NOMO-1 treated with dmso at 0.1 percent for 144 hours (cell line): Measurements from ENCODE around the gene TMEM128.
"Not testable (repeated sequence)": the region's sequence is repeated elsewhere in the genome, so short reads cannot be mapped to it uniquely, and the experiment has no call there.

Experiments used
- DNase-seq: peaks from one replicate; lab custom pipeline; 2025; ENCODE audit not compliant: unreplicated experiment; lab: John Stamatoyannopoulos, UW

TMEM128 gene

DNA sequence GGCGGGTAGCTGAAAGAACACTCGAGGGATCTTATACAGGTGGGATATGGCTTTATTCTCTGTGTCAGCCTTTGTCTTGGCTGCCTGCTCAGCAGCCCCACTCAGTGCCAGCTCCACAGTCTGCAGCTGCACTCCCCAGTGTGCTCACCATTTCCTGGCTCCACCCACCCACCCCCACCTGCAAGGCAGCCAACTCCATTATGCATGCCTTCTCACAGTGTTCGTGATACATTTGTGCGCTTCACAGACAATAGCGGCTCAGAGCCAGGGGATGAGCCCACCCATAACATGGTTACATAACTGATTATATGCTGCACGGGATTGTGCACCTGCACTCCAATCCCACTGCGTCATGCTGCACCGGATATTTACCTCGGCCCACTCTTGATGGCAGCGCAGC, 8.8 kb upstream of the TMEM128 start:
- DNase-seq: no peak

DNA sequence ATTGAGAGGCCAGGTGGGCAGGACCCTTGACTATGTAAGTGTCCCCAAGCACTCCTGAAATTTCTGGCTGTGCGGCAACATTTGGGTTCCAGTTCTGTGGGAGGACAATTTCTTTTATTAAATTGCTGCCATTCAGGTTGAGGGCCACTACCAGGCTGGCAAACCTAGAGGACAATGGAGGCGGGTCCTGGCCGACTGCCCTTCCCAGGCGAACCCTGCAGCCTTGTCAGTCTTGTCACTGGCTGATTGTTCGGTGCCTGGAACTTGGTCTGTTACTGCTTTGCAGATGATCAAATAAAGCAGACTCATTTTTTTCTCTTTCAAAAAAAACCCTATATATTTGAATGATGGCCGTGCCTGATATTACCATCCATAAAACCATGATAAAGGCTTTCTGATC, 6.6 kb upstream of the TMEM128 start:
- no peak for DNase-seq

DNA sequence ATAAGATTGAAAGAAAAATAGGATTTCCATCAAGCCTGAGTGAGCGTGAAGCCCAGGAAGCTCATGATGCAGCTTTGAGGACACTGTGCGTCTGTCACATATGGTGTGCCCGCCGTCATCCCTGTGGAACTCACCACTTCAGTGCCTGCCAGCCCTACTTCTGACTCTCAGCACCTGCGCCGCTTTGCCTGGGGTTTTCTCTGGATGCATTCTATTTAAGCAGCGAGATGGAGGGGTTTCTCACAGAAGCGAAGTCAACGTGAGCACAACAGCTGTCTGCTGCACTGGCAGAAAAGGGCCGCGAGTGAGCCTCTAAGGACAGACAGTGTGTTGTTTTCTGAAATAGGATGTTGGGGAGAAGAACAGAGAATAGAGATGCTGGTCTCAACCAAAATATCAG, 6.2 kb upstream of the TMEM128 start:
- DNase-seq: no peak

DNA sequence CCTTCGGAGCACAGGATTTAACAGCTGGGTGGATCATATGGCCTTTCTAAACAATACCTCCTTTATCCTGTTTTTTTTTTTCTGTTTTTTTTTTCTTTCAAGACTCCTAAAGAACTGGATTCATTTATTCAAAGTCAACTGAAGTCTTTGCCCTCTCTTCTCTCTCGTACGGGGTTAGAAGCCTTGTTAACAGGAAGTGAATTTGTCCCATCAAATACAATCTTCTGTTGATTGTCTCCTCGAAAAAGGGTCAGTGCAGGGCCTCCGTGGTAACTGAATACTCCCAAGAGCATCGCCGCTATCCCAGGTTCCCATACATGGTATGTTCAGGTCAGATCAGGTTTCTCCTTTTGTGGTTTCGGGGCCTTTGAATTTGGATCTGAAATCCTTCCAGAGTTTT, 1.8 kb upstream of the TMEM128 start:
- DNase-seq: no peak

DNA sequence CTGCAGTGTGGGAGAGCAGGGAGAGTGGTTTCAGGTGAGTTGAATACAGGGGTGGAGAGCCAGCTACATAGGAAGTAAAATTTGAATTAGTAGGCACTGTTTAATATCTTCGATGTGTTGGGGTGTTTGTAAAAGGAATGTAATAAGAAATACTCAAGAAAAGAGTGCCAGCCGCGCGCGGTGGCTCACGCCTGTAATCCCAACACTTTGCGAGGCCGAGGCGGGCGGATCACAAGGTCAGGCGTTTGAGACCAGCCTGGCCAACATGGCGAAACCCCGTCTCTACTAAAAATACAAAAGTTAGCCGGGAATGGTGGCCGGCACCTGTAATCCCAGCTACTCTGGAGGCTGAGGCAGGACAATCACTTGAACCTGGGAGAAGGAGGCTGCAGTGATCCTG, 1.3 kb upstream of the TMEM128 start:
- DNase-seq: not testable (repeated sequence)

DNA sequence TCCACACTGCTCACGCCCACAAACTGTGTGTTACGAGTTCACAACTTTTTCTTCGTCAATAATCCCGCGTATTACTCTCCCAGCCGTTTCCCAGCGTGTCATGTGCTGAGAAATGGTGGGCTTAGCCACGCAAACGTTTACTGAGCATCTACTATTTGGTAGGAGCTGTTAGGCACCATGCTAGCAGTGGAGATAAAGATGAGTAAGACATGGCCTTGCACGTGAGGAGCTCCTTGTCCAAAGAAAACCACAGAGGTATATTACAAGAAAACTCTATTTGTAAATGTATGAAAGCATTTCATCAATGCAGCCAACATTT, 821 bp upstream of the TMEM128 start:
- DNase-seq: no peak

DNA sequence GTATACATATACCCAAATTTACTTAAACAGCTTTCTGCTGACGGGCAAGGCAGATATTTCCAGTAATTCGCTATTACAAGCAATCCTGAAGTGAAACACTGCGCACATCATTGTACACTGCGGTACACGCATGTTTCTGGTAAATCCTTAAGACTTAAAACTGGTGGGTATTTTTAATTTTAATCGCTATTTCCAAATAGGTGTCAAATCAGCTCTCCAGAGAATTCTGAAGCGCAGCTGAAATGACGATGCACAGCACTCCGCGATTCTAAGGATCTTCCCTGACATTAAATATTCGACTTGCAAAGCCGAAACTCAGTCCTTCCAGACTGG, 361 bp downstream of the TMEM128 start:
- DNase-seq: no peak

DNA sequence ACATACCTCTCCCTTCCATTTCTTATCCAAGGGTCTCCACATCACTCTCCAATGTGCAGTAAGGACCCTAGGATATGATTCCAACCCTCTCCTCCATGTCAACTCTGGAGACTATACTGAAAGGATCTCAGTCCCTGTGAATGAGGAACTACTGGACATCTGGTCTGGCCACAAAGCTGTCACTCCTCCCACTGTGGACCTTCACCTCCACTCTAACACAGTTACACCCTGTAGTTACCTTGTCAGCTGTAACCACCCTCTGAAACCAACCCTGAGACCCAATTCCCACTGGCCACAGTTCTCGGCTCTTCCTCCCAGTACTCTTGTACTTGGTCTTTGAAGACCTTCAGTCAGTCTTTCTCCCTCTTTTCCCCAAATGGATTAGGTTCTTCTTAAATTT, 2.9 kb downstream of the TMEM128 start:
- no peak for DNase-seq

DNA sequence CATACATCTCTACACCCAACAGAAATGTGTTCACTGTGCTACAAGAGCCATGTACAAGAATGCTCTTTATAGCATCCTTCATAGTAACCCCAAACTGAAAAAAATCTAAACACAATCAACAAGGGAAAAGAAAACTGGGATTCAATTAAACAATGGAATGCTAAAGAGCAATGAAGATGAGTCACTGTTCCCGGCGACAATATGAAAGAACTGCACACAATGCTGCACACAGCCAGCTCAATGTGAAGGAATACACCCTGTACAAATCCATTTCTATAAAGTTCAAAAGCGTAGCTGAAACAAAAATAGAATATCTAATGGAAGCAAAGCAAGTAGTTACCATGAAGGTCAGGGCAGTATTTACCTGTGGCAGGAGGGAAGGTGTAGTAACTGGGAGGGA, 8.5 kb downstream of the TMEM128 start:
- not testable (repeated sequence) for DNase-seq

DNA sequence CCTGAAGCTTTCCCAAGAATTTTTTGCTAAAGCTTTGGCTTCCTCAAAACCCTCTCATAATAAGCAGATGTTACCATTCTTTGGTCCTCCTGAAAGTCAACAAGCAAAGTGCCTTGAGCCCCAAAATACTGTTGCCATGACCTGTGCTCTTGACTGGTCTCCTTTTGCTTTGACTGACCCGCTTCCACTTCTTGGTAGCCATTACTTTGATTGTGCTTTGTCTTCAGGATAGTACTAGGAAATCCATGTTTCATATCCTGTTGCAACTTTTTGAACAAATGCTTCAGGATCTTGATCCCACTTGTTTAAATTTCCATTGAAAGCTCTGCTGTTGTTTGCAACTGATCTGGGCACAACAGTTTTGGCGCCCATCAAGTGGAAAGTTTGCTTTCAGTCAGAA, 14.4 kb downstream of the TMEM128 start:
- DNase-seq: no peak

DNA sequence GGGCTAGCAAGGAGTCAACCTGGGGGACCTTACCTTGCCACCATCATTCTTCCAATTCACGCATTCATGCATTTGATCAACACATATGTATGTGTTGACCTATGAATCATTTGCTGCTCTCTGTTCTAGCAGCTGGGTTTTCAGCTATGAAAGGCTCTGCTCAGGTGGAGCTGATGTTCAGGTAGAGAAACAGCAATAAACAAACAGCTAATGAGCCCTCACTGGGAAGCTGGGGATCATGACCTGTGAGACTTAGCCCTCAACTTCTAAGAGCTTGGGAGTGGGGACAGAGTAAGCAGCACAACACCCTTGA, 19.7 kb downstream of the TMEM128 start:
- no peak for DNase-seq

DNA sequence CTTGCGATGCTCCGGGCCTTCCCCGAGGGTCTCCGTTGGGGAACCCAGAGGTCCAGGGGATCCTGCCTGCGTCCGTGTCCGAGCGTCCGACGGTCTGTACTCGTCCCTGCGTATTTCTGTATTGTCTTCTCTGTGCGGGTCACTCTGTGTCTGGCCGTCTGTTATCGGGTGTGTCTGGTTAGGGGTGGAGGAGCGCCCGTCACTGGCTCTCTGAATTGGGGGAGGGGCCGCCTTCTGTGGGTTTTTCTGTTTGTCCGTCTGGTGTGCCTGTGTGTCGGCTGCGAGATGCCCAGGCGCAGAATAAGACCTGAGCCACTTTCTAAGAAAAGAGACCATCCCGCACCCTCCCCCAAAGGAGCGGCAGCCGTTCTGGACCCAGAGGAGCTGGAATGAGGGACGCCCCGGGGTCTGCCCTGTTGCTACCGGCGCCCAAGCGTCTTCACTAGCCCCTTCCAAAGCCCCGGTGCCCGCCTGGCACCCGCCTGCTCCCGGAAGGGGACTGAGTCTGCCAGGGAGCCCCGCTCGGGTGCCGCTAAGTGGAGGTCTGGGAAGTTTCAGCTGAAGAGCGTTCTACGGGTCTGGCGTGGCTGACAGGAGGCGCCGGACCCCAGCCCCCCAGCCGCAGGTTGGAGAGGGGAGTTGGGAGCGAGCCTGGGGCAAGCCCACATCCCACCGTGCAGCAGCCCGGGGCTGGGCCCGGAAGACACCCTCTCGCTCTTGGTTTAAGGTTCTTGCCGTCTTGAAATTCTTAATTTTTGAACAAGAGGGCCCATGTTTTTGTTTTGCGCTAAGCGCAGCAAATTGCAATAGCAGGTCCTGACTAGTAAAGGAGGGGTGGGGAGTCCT, 20.3 kb downstream of the TMEM128 start:
- DNase-seq: no peak

DNA sequence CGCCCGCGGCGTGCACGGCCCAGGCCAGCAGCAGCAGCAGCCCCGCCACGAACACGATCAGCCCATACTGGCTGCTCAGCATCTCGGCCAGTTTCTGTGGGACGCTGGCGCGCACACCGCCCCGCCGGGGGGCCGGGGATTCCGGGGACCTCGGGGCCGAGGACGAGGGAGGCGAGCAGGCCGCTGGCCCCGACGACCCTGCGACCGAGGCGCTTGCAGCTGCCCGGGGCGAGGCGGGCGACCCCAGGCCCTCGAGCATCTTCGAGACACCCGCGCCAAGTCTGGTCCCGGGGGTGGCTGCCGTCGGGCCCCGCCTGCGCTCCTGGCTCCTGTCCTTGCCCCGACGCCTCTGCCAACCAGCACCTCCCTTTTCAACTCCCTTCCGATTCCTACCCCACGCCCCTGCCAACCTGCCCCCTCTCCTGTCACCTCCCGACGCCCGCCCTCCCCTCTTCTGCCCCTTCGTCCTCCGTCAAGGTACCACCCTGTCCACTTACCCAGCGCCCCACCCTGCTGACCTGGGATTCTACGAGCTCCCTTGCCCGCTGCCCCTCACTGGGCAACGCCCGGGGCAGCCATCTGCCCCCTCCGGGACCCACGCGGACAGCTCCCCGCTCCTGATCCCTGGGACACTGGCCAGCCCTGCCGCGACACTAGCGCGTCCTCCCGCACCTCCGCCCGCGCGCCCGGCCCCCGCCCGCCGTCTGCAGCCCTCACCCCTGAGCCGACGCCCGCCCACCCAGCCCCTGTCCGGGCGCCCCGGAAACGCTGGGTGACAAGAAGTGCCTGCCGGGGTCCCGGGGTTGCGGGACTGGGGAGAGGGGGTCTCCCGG, 21.2 kb downstream of the TMEM128 start, which contains the start of gene OTOP1:
OTOP1 (minus strand) TSS at position 324 of the 833 bp plus-strand sequence; CDS start at position 259, 65 bp downstream.
- no peak for DNase-seq

DNA sequence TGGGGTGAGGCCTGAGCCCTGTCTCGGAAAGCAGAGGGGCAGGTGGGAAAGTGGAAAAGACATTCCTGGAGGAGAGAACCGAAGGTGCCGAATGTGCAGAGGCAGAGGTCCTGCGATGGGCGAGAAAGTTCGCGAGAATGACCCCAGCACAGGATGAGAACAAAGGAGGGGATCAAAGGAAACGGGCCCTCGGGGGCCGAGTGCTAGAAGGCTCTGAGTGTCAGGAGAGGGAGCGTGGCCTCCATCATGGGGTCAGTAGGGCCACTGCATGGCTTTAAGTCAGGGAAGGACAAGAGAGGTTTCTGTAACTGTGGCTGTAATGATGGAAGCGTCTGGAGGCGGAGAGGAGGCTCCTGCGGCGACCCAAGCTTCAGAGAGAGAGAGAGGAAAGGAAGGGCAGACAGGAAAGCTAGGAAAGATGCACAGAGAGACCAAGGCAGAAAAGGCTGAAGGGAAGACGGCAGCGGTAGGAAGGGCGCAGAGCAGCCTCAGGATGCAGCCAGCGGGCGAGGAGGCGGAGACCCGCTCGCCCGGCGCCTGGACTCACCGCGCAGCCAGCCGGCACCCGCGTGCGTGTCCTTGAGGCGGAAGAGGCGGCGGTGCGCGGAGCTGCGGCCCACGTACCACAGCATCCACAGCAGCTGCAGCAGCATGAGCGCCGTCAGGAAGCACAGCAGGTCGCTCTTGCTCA, 22.0 kb downstream of the TMEM128 start:
- no peak for DNase-seq

DNA sequence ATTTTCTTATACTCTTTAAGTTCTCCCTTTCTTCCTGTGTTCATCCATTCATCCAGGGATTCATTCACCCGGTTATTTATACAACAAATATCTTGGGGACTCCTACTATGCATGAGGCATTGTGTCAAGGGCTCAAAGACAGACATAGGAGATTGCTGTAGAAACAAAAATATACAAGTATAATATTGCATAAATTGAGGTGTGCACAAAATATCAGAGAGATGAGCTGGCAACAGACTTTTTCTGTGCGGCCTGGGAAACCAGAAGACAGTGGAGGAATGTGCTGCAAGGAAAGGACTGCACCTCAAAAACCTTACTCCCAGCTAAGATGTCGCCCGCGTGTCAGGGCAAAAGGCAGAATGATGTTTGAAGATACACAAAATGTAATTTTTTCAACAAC, 30.9 kb downstream of the TMEM128 start:
- no peak for DNase-seq

DNA sequence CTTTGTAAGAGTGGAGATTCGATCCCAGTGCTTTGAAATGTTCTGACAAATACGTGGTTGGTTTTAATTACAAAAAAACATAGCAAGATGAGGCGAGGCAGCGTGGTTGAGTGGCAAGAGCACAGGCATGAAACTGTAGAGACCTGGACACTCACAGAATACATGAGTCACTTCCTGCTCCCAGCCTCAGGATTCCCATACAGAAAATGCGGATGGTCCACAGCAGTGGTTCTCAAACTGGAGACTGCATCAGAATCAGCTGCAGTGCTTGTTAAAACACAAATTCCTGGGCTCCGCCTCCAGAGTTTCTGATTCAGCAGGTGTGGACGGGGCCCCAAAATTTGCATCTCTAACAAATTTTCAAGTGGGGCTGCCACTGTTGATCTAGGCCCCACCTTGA, 31.4 kb downstream of the TMEM128 start:
- no peak for DNase-seq

DNA sequence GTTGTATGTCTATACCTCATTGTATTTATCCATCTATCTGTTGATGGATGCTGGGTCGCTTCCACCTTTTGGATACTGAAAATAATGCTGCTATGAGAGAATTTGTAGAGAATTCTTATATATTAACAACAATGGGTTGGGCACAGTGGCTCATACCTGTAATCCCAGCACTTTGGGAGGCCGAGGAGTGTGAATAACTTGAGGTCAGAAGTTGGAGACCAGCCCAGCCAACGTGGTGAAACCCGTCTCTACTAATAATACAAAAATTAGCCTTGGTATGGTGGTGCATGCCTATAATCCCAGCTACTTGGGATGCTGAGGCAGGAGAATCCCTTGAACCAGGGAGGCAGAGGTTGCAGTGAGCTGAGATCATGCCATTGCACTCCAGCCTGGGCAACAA, 34.3 kb downstream of the TMEM128 start:
- DNase-seq: not testable (repeated sequence)

DNA sequence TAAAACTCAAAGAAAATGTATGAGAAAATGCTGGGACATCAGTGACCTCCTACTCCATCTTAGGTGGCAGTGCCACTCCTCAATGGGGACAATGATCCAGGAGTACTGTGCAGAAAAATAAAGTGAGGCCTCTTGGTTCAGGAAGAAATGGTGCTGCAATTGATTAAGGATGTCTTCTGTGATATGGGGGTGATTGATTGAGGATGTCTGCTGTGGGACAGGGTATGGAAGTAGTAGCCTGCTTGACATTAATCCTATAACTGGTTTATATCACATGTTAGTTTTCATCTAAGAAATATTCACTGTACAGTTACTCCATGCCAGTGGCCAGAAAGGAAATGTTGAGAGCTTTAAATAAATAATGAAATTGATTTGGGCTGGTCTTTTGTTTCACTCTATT, 41.8 kb downstream of the TMEM128 start:
- no peak for DNase-seq

DNA sequence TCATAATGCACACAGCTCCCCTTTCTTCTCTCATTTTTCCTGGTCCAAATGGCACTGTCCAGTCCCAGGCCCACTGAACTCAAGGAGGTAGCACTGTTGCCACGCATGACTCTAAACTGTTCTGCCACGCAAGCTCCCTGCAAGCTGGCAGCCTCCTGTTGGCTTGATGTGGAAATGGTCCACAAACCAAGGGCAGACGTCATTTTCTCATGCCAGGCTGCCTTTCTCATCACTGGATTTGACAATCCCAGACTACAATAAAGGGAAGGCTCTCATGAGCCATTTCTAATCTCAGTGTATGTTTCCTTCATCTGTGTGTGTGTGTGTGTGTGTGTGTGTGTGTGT, 43.6 kb downstream of the TMEM128 start:
- no peak for DNase-seq

DNA sequence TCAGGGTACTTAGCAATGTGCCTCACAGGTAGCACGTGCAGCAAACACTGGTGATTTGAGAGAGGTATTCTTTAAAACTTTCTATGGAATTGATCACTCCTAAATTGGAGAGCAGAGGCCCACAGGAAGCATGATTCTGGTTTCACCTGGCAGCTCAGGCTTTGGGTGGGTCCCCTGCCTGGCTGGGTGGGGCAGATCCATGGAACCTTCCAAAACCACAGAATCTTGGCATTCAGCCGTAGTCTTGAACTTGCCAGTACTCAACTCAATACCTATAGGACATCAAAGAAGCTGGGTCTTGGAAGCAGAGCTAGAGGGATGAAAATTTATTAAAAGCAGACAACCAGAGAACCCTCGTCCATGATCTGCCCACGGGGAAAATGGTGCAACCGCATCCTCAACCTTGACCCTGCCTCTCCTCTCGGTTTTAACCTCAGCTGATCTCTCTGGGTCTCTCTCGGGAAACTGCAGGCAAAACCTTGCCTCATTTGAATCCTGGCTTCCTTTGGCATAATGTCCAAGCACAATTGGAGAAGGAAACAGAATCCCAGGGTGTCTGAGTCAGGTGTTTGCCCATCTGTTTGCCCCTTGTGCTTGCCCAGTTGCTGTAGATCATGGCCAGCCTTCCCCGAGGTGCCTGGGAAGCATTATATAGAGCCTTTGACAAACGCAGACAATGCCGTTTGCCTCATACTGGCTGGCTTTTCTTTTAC, 44.2 kb downstream of the TMEM128 start:
- DNase-seq: no peak

DNA sequence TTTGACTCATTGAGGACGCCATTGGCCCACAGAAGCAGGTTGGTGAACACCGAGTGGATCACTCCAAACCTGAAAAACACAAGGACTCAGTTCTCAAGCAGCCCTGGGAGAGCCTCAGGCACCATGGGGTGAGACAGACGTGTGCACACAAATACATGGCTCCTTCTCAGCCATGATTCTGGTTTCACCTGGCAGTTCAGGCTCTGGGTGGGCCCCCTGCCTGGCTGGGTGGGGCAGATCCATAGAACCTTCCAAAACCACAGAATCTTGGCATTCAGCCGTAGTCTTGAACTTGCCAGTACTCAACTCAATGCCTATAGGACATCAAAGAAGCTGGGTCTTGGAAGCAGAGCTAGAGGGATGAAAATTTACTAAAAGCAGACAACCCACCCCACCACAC, 45.5 kb downstream of the TMEM128 start:
- DNase-seq: no peak

DNA sequence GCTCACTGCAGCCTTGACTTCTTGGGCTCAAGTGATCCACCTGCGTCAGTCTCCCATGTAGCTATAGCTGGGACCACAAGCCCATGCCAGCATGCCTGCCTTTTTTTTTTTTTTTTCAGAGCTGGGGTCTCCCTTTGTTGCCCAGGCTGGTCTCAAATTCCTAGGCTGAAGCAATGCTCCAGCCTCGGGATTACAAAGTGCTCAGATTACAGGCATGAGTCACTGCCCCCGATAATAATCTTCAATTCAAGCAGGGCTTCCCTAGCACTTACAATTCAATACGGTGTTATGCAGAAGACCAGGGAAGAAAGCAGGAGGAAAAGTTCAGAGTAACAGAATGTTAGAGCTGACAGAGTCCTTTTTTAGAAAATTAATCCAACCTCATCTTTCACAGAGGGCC, 47.4 kb downstream of the TMEM128 start:
- no peak for DNase-seq
